DMS114 treated with DMSO at 0.1 percent for 48 hours (cell line): ENCODE results near the gene RPL39.
"Not testable (repeated sequence)": the region's sequence is repeated elsewhere in the genome, so short reads cannot be mapped to it uniquely, and the experiment has no call there.

Experiments used
- DNase-seq: peaks from one replicate; lab custom pipeline; 2025; ENCODE audit not compliant: unreplicated experiment; lab: John Stamatoyannopoulos, UW

RPL39 gene

GRCh38 chrX:119763836-119764387 is 27.5 kb downstream of the RPL39 start:
- no peak for DNase-seq

DNA sequence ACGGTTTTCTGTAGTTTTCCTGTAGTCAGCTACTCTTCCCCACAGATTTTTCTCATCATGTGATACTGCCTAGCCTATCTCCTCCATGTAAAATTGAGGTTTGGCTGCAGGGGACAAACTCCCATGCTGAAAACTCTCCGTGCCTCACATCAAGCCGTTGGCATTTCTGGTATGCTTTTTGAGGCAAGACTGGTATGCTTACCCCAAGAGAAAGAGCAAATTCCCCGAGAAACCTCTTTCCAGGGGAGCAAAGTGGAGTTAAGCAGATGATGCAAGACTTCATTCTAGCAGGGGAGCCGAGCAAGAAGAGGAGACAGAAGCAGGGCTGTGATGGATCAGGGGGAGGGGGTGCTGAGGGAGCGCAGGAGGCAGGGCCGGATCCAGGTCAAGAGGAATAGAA is 28.2 kb downstream of the RPL39 start:
- no peak for DNase-seq

DNA sequence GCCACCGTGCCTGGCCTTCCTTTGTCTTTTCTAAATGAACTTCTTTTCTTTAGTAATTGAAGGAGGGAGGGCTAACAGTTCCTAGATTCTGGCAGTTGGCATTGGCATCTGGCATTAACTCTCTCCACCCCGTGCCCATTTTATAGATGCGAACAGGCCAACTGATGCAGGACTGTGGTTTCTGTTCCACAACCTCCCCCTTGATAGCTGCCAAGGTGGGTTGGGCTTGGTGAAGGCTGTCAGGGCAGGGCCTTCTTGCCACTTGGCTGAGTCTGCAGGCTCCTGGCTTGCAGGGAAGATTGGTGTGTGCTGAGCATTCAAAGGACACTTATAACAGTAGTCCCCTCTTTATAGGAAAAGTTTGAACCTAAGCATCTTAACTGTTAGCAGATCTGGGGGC is 28.7 kb downstream of the RPL39 start:
- no peak for DNase-seq

DNA sequence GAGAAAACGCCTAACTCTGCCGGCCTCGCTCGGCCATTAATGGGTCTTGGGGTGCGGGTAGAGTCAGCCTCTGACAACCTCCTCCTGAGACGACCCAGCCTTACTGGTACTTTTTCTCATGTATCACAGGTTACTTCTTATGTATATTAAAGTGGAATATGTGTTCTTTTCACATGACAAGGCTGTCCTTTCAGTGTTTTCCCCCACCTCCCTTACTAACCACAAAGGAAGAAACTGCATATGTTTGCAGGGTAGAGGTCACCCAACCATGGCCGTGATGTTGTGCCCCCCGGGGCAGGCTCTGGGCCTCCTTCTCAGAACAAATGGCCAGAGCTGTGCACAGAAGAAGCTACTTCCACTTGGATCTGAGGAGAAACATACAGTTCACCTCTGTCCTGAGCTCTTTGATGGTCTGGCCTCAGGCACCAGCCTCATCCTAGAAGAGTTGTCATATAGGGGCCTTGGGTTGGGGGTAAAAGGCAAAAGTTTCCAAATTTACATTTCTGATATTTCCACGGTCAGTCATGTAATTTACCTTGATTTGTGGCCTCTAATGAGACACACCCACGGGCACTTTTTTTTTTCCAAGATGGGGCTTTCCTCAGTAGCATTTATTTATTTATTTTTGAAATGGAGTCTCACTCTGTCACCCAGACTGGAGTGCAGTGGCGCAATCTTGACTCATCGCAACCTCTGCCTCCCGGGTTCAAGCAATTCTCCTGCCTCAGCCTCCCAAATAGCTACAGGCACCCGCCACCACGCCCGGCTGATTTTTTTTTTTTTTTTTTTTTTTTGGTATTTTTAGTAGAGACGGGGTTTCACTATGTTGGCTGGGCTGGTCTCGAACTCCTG is 31.2 kb downstream of the RPL39 start:
- DNase-seq: no peak

GRCh38 chrX:119759248-119759766 is 32.1 kb downstream of the RPL39 start:
- no peak for DNase-seq

DNA sequence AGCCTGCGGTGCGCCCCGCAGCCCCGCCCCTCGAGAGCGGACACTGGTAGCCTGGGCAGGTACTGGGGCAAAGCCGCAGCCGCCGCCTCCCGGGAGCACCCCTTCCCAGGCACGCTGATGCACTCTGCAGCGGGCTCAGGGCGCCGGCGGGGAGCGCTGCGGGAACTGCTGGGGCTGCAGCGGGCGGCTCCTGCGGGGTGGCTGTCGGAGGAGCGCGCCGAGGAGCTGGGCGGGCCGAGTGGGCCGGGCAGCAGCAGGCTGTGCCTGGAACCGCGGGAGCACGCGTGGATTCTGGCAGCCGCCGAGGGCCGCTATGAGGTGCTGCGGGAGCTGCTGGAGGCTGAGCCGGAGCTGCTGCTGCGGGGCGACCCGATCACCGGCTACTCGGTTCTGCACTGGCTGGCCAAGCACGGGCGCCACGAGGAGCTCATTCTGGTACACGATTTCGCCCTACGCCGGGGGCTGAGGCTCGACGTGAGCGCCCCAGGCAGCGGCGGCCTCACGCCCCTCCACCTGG is 32.6 kb downstream of the RPL39 start:
- DNase-seq: no peak

GRCh38 chrX:119757979-119758730 is 33.3 kb downstream of the RPL39 start, which contains the start of gene SOWAHD:
Gene SOWAHD, plus strand, starts transcription at chrX:119758588. Its CDS starts 80 bp downstream, at chrX:119758668.
- DNase-seq: no peak

- no peak for DNase-seq
These were observed 33.8 kb downstream of the RPL39 start for GRCh38 chrX:119757646-119757978.

DNA sequence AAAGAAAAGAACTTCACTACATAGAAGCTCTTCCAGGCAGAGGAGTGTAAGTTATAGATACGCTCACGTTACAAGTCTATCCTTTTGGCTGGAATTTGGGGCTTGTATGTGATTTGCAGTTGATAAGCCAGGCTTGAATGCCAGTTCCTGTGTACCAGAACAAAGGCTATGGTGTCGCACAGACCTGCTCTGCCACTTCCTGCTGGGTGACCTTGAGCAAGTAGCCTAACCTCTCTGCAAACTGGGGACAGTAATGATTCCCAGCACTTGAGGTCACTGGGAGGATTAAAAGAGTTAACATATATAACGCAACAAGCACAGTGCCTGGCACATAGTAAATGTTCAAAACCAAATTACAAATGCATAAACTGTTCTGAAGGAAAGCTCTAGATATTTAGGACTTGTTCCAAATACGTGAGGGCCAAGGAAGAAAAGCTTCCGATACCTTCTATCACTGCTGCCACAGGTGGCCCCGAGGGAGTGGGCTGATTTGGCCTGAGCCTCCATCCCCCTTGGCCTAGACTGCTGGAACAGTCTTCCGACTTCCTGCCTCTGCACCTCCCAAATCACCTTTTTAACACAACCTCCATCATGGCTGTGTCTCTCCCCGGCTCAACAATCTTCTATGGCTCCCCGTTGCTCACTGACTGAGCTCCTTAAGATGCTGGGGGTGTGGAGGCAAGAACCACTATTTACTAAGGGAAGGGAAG is 34.3 kb downstream of the RPL39 start:
- DNase-seq: no peak

- DNase-seq: no peak
These were observed 35.4 kb downstream of the RPL39 start for GRCh38 chrX:119755981-119756533.

GRCh38 chrX:119753639-119754257 is 37.7 kb downstream of the RPL39 start:
- DNase-seq: no peak

- DNase-seq: no peak
These were observed 38.4 kb downstream of the RPL39 start for GRCh38 chrX:119753001-119753400.

GRCh38 chrX:119750751-119751150 is 40.7 kb downstream of the RPL39 start:
- DNase-seq: not testable (repeated sequence)

DNA sequence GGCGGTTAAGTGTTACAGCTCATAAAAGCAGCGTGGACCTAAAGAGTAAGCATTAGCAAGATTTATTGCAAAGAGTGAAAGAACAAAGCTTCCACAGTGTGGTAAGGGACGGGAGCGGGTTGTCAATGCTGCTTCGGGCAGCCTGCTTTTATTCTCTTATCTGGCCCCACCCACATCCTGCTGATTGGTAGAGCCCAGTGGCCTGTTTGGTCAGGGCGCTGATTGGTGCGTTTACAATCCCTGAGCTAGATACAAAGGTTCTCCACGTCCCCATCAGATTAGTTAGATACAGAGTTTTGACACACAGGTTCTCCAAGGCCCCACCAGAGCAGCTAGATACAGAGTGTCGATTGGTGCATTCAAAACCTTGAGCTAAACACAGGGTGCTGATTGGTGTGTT is 41.3 kb downstream of the RPL39 start:
- not testable (repeated sequence) for DNase-seq

DNA sequence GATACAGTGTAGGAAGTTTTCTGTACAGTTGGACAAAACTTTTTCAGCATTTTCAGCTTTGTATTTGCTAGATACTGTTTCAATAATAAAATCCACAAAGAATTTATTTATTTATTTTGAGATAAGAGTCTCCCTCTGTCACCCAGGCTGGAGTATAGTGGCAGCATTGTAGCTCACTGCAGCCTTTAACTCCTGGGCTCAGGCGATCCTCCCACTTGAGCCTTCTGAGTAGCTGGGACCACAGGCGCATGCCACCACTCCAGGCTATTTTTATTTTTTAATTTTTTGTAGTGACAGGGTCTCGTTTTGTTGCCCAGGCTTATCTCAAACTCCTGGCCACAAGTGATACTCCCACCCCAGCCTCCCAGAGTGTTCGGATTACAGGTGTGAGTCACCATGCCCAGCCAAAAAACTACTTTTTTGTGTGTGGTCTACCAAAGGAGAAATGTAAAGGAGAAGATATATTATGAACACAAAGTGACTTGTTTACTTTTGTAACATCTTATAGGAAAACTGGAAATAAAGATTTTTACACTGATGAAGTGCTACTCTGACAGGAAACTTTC is 46.1 kb downstream of the RPL39 start:
- DNase-seq: no peak

DNA sequence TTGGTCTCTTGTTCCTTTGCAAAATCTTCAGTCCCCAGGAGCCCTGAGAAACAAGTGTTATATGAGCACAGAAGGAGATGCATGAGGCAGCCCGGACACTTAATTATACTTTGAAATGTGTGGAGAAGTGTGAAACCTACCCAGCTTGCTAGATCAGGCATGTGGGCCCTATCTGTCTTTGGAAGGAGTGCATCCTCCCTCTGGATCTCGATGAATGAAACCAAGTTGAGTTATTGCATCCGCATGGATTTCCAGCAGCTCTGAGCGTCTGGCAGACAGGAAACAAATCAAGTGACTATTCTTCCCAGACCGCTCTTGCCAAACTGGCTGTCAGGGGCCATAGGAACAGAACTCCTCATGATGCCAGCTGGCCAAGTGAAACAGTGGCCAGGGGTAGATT is 52.7 kb downstream of the RPL39 start:
- no peak for DNase-seq
